ENCODE results near the gene SLC18A3. TPM values are rescaled to one million over a fixed set of nuclear protein-coding genes. Genes with fewer than 3 reads are reported as not detected.

Gene SLC18A3
- total and polyA plus RNA-seq, 2 experiments from 2014 or later: 0.16 TPM; not detected in 1

DNA sequence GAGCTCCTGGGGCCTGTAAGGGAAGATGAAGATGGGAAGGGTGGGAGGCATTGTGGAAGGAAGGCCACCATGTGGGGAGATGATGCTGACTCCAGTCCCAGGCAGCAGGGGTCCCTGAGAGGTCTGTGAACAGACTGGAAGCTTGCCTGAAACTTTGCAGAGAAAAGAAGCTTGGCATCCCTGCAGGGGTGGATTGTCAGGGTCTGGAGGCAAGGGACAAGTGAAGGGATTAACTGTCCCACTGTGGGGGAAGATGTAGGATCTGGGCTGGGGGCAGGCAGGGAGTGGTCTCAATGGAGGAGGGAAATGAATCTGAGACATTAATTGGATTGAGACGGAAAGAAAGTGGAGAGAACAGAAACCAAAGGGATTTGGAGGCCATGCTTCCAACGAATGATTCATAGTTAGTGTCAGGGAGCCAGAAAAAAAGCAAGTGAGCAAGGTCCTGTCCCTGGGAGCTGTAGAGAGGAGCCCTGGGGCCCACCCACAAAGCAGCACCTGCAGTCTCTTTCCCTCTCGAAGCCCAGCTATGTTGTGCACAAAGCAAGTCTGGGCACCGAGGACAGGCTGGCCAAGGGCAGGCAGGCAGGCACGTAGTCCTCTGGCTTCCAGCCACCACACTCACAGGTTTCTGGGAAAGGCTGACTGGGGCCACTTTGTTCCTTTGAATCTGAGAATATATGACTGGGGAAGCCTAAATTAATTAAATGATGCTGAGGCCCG is 4.7 kb upstream of the SLC18A3 start:
- Histone ChIP-seq H3F3A (replicated peaks; ENCODE audit: low read depth) (no peaks in the 10 kb centered on the region), H4K20me1 (replicated peaks; ENCODE audit: insufficient read depth) (peaks cover 8% of the 10 kb centered on the region), H3K27ac (ENCODE audit: low read depth) (no peak overlapping the region), H3K27me3 (ENCODE audit: insufficient read depth) (peaks cover 77% of the 10 kb centered on the region), H3K4me1 (ENCODE audit: insufficient read depth) (peaks cover 7% of the 10 kb centered on the region; the same call in 1 of the 2 replicates), H2AFZ (no peak overlapping the region), H3K79me2 (replicated peaks; ENCODE audit: insufficient read depth) (no peaks in the 10 kb centered on the region), H3K4me3 (no peak overlapping the region), H3K36me3 (ENCODE audit: insufficient read depth) (no peaks in the 10 kb centered on the region), H3K4me2 (no peak overlapping the region), H3K9me2 (ENCODE audit: insufficient read depth) (no peaks in the 10 kb centered on the region)
- TF ChIP-seq STAT1 (IDR thresholded peaks at IDR 0.05; ENCODE audit: unreplicated experiment) (no peak), POLR2AphosphoS5 (IDR thresholded peaks at IDR 0.05; ENCODE audit: low read depth) (no peak), ZNF331 (CRISPR knock-in tag; IDR thresholded peaks at IDR 0.05; ENCODE audit: low read depth) (no peak), JUNB (IDR thresholded peaks at IDR 0.05; ENCODE audit: unreplicated experiment) (no peak), EZH2 (IDR thresholded peaks at IDR 0.05; ENCODE audit: low read depth, unreplicated experiment) (no peak)
- TF ChIP-seq, protein P1, sequence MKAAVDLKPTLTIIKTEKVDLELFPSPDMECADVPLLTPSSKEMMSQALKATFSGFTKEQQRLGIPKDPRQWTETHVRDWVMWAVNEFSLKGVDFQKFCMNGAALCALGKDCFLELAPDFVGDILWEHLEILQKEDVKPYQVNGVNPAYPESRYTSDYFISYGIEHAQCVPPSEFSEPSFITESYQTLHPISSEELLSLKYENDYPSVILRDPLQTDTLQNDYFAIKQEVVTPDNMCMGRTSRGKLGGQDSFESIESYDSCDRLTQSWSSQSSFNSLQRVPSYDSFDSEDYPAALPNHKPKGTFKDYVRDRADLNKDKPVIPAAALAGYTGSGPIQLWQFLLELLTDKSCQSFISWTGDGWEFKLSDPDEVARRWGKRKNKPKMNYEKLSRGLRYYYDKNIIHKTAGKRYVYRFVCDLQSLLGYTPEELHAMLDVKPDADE (IDR thresholded peaks at IDR 0.05): no peak
- Mint-ChIP-seq H3K9me3 (no peaks in the 10 kb centered on the region; the same call in 2 of the 3 replicates), H3K4me1 (peaks cover 20% of the 10 kb centered on the region), H3K36me3 (ENCODE audit: low read depth) (no peaks in the 10 kb centered on the region), H3K27me3 (ENCODE audit: insufficient read depth, low read depth, poor library complexity) (peaks cover 58% of the 10 kb centered on the region), H3K27ac (no peak overlapping the region), H3K4me3 (no peak overlapping the region)
- ATAC-seq (no peak), DNase-seq (ENCODE audit: low spot score) (no peak)

DNA sequence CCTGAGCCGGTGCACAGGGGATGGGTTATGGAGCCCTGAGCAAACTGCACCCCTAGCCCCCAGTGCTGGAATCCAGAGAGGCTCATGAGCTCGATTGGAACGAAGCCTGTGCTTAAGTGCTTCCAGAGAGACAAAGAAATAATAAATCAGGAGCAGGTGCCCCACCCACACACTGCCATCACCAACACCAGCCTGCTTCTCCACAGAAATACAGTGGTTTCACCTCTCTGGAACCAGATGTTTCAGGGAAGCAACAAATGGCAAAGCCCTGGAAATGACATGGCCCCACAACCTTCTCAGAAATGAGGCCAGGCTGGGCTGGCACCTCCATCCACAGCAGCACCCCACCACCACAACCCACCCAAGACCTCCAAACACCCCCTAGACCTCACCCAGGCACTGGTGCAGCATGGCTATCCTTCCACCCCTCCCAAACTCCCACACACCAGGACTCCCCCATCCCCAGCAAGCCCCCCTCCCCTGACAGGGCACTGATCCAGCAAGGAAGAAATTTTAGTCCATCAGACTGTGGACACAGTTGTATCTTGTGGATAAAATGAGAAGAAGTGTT is 4.1 kb upstream of the SLC18A3 start:
- H3K9me3 Mint-ChIP-seq: peaks cover under 1% of the 10 kb centered on the region; the same call in 1 of the 3 replicates
- Histone ChIP-seq H3K27ac (ENCODE audit: low read depth) (no peak overlapping the region), H3F3A (replicated peaks; ENCODE audit: low read depth) (no peaks in the 10 kb centered on the region), H3K79me2 (replicated peaks; ENCODE audit: insufficient read depth) (no peaks in the 10 kb centered on the region), H3K4me3 (no peak overlapping the region), H3K36me3 (ENCODE audit: insufficient read depth) (no peaks in the 10 kb centered on the region), H2AFZ (no peak overlapping the region), H3K27me3 (ENCODE audit: insufficient read depth) (peaks cover 84% of the 10 kb centered on the region), H3K4me1 (ENCODE audit: insufficient read depth) (peaks cover 7% of the 10 kb centered on the region; the same call in 1 of the 2 replicates), H4K20me1 (replicated peaks; ENCODE audit: insufficient read depth) (peaks cover 8% of the 10 kb centered on the region), H3K4me2 (0 out of 2 replicates have a peak overlapping the region, but pooled peaks have one; percentile 53), H3K9me2 (ENCODE audit: insufficient read depth) (no peaks in the 10 kb centered on the region)
- peaks cover 62% of the 10 kb centered on the region for H3K27me3 Mint-ChIP-seq (ENCODE audit: insufficient read depth, low read depth, poor library complexity)
- no peak overlapping the region for H3K4me3 Mint-ChIP-seq
- DNase-seq (ENCODE audit: low spot score) (no peak), ATAC-seq (no peak)
- peaks cover 20% of the 10 kb centered on the region for H3K4me1 Mint-ChIP-seq
- no peak overlapping the region for H3K27ac Mint-ChIP-seq
- H3K36me3 Mint-ChIP-seq (ENCODE audit: low read depth): no peaks in the 10 kb centered on the region
- TF ChIP-seq, protein P1 (IDR thresholded peaks at IDR 0.05): no peak
- TF ChIP-seq EZH2 (IDR thresholded peaks at IDR 0.05; ENCODE audit: low read depth, unreplicated experiment) (no peak), NANOG (IDR thresholded peaks at IDR 0.05; ENCODE audit: borderline replicate concordance) (no peak), POLR2AphosphoS5 (IDR thresholded peaks at IDR 0.05; ENCODE audit: low read depth) (no peak), CREB1 (CRISPR knock-in tag; IDR thresholded peaks at IDR 0.05; ENCODE audit: low read depth) (no peak), ZNF114 (CRISPR knock-in tag; IDR thresholded peaks at IDR 0.05) (no peak)
- TF ChIP-seq, protein P2, sequence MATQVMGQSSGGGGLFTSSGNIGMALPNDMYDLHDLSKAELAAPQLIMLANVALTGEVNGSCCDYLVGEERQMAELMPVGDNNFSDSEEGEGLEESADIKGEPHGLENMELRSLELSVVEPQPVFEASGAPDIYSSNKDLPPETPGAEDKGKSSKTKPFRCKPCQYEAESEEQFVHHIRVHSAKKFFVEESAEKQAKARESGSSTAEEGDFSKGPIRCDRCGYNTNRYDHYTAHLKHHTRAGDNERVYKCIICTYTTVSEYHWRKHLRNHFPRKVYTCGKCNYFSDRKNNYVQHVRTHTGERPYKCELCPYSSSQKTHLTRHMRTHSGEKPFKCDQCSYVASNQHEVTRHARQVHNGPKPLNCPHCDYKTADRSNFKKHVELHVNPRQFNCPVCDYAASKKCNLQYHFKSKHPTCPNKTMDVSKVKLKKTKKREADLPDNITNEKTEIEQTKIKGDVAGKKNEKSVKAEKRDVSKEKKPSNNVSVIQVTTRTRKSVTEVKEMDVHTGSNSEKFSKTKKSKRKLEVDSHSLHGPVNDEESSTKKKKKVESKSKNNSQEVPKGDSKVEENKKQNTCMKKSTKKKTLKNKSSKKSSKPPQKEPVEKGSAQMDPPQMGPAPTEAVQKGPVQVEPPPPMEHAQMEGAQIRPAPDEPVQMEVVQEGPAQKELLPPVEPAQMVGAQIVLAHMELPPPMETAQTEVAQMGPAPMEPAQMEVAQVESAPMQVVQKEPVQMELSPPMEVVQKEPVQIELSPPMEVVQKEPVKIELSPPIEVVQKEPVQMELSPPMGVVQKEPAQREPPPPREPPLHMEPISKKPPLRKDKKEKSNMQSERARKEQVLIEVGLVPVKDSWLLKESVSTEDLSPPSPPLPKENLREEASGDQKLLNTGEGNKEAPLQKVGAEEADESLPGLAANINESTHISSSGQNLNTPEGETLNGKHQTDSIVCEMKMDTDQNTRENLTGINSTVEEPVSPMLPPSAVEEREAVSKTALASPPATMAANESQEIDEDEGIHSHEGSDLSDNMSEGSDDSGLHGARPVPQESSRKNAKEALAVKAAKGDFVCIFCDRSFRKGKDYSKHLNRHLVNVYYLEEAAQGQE (IDR thresholded peaks at IDR 0.05; ENCODE audit: unreplicated experiment): no peak

Data from GM23338 (cell line).